Vagina (tissue), 2 donors: ENCODE measurements around the gene CNNM2. TPM values are rescaled to one million over a fixed set of nuclear protein-coding genes. Genes with fewer than 3 reads are reported as not detected.

Experiments
- DNase-seq, 2 donors: peaks; one replicate each; pipeline ENCODE4 v3.0.0-alpha.2; 2017; ENCODE audit errors: extremely low spot score in 2 of 2
- H3K27ac ChIP-seq: fragments of 200-600 bp; sonication (generic); one replicate; pipeline ENCODE4 v1.5.1; 2019
- H3K27me3 ChIP-seq: fragments of 200-600 bp; sonication (generic); one replicate; pipeline ENCODE4 v1.5.1; 2019
- H3K36me3 ChIP-seq, 2 donors: fragments of 200-600 bp; sonication (generic); one replicate each; pipeline ENCODE4 v1.5.1; 2017 to 2019
- H3K4me1 ChIP-seq: fragments of 200-600 bp; sonication (generic); one replicate; pipeline ENCODE4 v1.5.1; 2019
- H3K4me3 ChIP-seq, 2 donors: fragments of 200-600 bp; sonication (generic); 1 replicate in 1 of 2; 2 replicates in 1 of 2; pipeline ENCODE4 v1.5.1; 2016 to 2019
- H3K9me3 ChIP-seq: fragments of 200-600 bp; sonication (generic); one replicate; pipeline ENCODE4 v1.5.1; 2019
- CTCF ChIP-seq, 3 experiments: fragments of 450-650 bp in 2 of 3; fragments of 200-600 bp in 1 of 3; sonication (generic) in 1 of 3; IDR thresholded peaks; one replicate each; pipeline ENCODE4 v1.5.1; 2017 to 2019; ENCODE audit warnings: antibody characterized with exemption in 3 of 3, mild to moderate bottlenecking in 2 of 3, moderate library complexity in 2 of 3
- POLR2A ChIP-seq, 2 donors: fragments of 450-650 bp; IDR thresholded peaks; one replicate each; pipeline ENCODE4 v1.6.1; 2017; ENCODE audit warnings: antibody characterized with exemption in 2 of 2, mild to moderate bottlenecking in 2 of 2, moderate library complexity in 2 of 2
- POLR2AphosphoS5 ChIP-seq, 2 donors: sonication (generic); formaldehyde crosslinking; IDR thresholded peaks; one replicate each; pipeline ENCODE4 v1.9.0; 2017; ENCODE audit warnings: antibody characterized with exemption in 2 of 2, mild to moderate bottlenecking in 2 of 2, low read depth in 1 of 2; ENCODE audit not compliant: insufficient read depth in 1 of 2
- intact Hi-C: fragments of 100-400 bp; cut with DNase I; formaldehyde crosslinking; loops from one replicate; pipeline ENCODE4 v1.15.1; 2023
- total RNA-seq: library from RNA; depleted of rRNA; stranded (reverse); fragments of >200 nt; gene quantifications from one replicate; pipeline ENCODE4 v1.2.3, GENCODE V29; 2016

Gene CNNM2
- 9.6 TPM for total RNA-seq

- H3K4me3 ChIP-seq = peak within 1 kb of the TSS; percentile 83 to 85
- intact Hi-C loops = loop anchor here (2.0 kb wide), 2 partner anchors 151 to 327 kb away; partner anchors contain the start of gene RPEL1
- H3K27me3 ChIP-seq = no peaks in the 10 kb centered on the region
- TF ChIP-seq POLR2A (IDR thresholded peaks at IDR 0.05) (peak in 1 of 2 donors; percentile 8), CTCF (IDR thresholded peaks at IDR 0.05) (no peak), POLR2AphosphoS5 (IDR thresholded peaks at IDR 0.05; ENCODE audit: insufficient read depth in 1 of 2, low read depth in 1 of 2) (peak; percentile 86 to 97)
- DNase-seq = peak; percentile 99 to 100
- H3K36me3 ChIP-seq = no peaks in the 10 kb centered on the region
- H3K4me1 ChIP-seq = peaks cover 42% of the 10 kb centered on the region
- peak within 1 kb of the TSS; percentile 99 for H3K27ac ChIP-seq
- H3K9me3 ChIP-seq = no peaks in the 10 kb centered on the region
Observed at GRCh38 chr10:102917962-102918816, at the start of gene CNNM2. TSS of gene CNNM2 (plus strand) at chr10:102918294. CDS start at chr10:102918481, 187 bp downstream.

- Histone ChIP-seq H3K27ac (peak overlapping the region; percentile 46), H3K4me3 (peak overlapping the region; percentile 59 to 62)
- intact Hi-C loops = no loop called here
Observed at GRCh38 chr10:102868911-102869257, 49.2 kb upstream of the CNNM2 start.

GRCh38 chr10:102869258-102870198 lies 48.6 kb upstream of the CNNM2 start, which contains the start of gene AS3MT:
TSS of gene AS3MT (plus strand) at chr10:102869470. CDS start at chr10:102869593, 123 bp downstream.
- no peak for DNase-seq
- Histone ChIP-seq H3K36me3 (no peaks in the 10 kb centered on the region), H3K27ac (peak within 1 kb of the TSS; percentile 46), H3K9me3 (no peaks in the 10 kb centered on the region), H3K27me3 (no peaks in the 10 kb centered on the region), H3K4me3 (peak within 1 kb of the TSS; percentile 59 to 62), H3K4me1 (peaks cover 11% of the 10 kb centered on the region)
- intact Hi-C loops = no loop called here
- peak in 1 of 2 donors; percentile 32 for TF ChIP-seq POLR2AphosphoS5 (IDR thresholded peaks at IDR 0.05; ENCODE audit: insufficient read depth in 1 of 2, low read depth in 1 of 2)
- no peak for TF ChIP-seq CTCF (IDR thresholded peaks at IDR 0.05)

More at GRCh38 chr10:102868911-102869257, 49.2 kb upstream of the CNNM2 start:
- H3K27me3 ChIP-seq = no peaks in the 10 kb centered on the region
- no peak for DNase-seq
- H3K9me3 ChIP-seq = no peaks in the 10 kb centered on the region
- TF ChIP-seq POLR2AphosphoS5 (IDR thresholded peaks at IDR 0.05; ENCODE audit: insufficient read depth in 1 of 2, low read depth in 1 of 2) = no peak
- TF ChIP-seq POLR2A (IDR thresholded peaks at IDR 0.05) = no peak
- no peak for TF ChIP-seq CTCF (IDR thresholded peaks at IDR 0.05)
- H3K4me1 ChIP-seq = peaks cover 11% of the 10 kb centered on the region
- no peaks in the 10 kb centered on the region for H3K36me3 ChIP-seq

GRCh38 chr10:102870221-102870620 lies 47.9 kb upstream of the CNNM2 start:
- Histone ChIP-seq H3K27ac (no peak overlapping the region), H3K4me3 (peak overlapping the region; percentile 59 to 62), H3K4me1 (peaks cover 11% of the 10 kb centered on the region), H3K36me3 (no peaks in the 10 kb centered on the region), H3K27me3 (no peaks in the 10 kb centered on the region), H3K9me3 (no peaks in the 10 kb centered on the region)
- TF ChIP-seq CTCF (IDR thresholded peaks at IDR 0.05) = no peak
- TF ChIP-seq POLR2A (IDR thresholded peaks at IDR 0.05) = no peak
- TF ChIP-seq POLR2AphosphoS5 (IDR thresholded peaks at IDR 0.05; ENCODE audit: insufficient read depth in 1 of 2, low read depth in 1 of 2) = no peak
- DNase-seq = no peak
- intact Hi-C loops = no loop called here
